Stimulated activated CD4-positive, alpha-beta T cell treated with anti-CD3 and anti-CD28 coated beads, TNF-alpha, amount 100 ng/mL, for 4 hours (primary cell): ENCODE data around the gene LDLRAP1.

Source experiments
- DNase-seq, 3 experiments: peaks; one replicate each; pipeline ENCODE4 v3.0.0-alpha.2; 2020; ENCODE audit warnings: low read depth in 3 of 3

The LDLRAP1 gene

DNA sequence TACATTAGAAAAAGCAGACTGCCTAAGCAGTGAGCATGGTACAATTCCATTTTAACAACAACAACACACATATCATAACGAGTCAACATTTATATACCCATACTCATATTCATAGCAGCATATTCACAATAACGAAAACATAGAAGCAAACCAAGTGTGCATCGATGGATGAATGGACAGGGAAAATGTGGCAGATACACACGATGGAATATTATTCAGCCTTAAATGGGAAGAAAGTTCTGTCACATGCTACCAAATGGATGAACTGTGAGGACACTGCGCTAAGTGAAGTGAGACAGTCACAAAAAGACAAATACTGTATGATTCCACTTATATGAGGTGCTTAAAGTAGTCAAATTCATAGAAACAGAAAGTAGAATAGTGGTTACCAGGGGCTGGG lies 63.7 kb downstream of the LDLRAP1 start:
- no peak for DNase-seq

DNA sequence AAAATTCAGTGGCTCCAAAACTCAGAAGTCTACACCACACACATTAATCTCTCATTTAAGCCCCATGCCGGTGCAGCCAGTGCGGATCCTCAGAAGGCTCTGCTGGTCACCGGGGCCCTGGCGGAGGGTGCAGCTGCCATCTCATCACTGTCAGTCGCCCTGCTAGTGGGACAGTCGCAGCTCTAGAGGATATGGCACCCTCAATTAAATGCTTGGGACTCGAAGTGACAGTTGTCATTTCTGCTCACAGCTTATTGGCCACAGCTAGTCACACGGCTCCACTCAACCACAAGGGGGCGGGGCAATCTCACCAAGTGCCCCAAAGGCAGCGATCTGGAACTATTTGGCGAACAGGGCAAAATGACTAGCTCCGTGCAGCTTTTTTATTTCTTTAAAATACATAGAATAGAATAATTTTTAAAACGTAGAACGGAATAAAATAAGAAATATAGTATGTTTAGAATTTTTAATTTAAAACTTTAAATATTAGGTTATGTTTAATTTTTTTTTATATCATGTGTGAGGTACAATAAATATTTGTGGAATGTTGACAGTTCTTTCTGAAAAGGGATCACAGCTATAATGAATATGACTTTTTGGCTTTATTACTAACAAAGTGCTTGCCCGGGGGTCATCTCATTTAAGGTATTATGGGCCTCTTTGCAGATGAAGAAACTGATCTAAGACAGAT lies 65.2 kb downstream of the LDLRAP1 start:
- peak; percentile 79 to 84 (median 79) for DNase-seq

DNA sequence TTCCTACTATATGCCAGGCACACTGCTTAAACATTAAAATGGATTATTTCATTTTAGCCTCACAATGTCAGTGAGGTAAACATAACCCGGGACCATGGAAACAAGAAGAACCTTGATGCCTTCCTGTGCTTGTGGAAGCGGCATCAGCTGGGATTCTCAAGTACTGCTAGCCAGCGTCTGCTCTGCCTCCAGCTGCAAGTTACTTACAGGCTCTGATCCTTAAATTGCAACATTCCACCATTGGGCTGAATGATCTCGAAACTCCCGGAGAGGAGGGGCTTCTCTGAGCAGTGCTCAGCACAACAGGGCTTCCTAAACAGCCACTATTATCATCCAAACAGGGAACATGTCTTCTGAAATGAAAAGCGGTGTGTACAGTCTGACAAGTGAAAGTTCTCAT lies 66.5 kb downstream of the LDLRAP1 start:
- DNase-seq = no peak

DNA sequence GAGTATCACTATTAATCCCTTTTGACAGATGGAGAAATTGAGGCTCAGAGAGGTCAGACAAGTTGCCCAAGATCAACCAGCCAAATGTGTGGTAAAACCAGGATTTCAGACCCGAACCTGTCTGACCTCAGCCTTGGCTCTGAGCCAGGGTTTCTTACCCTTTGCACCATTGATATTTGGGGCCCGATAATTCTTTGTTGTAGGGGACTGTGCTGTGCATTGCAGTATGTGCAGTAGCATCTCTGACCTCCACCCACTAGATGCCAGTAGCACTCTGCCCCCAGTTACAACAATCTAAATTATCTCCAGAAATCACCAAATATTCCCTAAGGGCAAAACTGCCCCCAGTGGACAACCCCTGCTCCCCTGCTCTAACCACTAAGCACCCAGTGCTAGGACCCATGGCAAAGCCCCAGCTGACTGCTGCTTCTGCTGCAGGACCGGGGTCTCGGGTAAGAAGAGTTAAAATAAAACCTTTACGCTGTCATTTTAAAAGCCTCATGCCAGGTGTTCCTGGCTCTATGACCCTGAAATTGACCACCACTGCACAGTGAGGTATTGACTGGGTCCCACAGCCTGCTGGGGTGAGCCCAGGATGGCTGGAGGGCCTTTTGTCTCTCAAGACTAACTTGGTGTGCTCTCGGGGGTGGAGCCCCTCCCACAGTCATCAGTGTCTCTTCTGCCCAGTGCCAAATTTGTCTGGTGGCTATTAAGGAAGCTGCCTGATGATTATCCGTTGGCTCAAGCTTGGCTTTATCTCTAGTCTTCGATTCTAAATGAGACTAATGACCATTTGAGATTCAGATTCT lies 67.6 kb downstream of the LDLRAP1 start:
- DNase-seq = no peak

DNA sequence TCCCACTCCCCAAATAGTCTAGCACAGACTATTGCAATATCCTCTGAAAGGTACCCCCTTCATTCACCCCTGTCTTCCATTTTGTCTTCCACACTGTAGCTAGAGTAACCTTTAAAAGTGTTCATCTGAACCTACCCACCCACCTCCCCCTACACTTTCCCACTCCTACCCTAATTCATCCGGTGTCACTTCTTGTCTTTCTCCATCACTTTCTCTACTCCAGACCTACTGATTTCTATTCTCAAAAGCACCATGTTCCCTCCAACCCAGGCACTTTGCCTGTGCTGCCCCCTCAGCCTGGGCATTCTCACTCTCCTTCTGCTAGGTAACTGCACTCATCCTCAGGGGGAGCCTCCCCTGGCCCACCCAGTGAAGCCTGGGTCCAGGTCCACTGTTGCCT lies 68.4 kb downstream of the LDLRAP1 start:
- no peak for DNase-seq

DNA sequence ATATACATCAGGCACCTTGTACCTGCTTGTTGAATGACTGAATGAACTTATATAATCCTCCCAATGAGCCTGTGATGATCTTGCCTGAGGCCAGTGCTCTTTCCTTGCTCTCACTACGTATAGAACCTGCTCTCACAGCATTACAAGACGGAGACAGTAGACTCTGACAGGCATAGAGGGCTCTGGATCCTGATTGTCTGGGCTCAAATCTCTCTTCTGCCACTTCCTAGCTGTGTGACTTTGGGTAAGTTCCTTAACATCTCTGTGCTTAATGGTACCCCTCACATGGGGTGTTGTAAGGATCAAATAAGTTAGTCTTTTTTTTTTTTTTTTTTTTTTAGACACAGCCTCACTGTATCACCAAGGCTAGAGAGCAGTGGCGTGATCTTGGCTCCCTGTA lies 69.0 kb downstream of the LDLRAP1 start:
- no peak for DNase-seq

DNA sequence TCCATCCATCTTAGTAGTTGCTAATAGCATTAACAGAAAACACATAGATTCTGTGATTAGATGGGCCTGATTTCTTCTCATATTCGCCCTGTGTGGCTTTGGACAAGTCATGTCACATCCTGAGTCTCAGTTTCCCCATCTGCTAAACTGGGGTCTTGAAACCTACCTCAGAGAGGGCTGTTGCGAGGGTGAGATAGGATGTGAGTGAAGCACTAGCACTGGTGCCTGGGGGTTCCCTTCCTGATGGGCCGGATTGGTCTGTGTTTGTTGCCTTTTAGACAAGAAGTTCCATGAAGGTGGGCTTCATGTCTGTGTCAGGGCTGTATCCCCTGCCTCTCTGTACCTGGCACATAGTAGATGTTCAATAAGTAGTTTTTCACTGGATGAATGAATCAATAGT lies 69.7 kb downstream of the LDLRAP1 start:
- no peak for DNase-seq

DNA sequence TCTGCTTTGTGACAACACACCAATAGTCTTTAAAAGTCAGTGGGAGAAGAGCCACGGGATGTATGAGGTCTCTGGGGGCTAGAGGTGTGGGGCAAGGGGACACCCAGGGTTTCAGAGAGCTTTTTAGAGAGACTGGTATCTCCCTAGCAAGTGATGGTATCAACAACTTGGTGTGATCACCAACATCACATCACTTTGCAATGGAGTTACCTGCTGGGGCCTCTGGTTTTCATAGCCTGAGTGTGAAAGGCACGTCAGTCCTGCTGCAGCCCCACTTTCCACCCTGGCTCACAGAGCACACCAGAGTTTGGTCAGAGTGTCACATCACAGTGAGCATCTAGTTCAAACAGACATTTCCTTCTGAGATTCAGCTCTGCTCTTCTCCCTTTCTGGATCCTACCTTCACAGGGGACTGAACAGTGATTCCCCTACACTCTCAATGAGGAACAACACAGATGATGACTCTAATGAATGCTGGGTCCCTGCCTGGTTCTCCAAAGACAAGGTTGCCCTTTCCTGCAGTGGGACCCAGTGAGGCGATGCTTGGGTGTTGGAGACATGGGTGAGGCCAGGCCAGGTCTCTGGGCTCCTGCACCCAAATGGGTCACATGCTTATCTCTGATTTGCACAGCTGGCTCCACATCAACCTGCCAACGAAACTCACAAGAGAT lies 71.2 kb downstream of the LDLRAP1 start:
- DNase-seq = no peak

DNA sequence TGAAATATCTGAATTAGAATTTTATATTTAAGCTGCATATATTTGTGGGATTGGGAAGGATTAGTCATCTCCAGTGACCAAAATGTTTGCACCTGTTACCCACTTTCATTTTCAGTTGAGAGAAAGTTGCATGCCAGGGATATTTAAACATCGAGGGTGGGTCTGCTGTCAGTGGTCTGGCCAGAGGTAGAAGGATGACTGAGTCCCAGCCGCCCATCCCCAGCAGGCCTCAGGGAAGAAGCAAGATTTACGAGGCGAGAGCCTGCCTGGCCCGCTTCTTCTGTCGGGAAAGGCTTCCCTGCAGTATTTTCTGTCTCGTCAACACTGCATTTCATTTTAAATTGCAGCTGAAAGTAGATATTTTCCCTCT lies 71.8 kb downstream of the LDLRAP1 start:
- no peak for DNase-seq

DNA sequence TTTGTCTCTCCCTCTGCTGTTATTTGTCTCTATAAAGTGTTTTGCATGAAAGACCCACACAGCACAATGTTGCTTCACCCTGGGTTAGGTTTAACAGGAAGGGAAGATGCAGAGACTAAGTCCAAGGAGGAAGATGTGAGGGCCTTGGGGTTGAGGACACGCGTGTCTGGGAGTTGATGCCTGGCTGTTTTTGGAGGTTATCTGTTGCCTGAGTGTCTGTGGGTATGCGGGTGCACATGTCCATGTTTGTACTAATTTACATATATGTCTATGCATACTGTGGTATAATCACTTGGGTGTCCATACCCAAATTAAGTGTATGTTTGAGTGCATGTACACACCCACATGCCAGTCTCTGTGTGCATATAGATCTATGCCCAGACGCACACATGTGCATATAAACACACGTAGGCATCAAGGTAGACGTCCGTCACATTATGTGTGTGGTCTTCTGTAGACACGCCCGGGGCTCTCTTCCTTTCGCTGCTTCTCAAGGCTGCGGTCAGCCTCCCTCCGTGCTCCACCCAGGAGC lies 72.2 kb downstream of the LDLRAP1 start:
- DNase-seq = no peak

DNA sequence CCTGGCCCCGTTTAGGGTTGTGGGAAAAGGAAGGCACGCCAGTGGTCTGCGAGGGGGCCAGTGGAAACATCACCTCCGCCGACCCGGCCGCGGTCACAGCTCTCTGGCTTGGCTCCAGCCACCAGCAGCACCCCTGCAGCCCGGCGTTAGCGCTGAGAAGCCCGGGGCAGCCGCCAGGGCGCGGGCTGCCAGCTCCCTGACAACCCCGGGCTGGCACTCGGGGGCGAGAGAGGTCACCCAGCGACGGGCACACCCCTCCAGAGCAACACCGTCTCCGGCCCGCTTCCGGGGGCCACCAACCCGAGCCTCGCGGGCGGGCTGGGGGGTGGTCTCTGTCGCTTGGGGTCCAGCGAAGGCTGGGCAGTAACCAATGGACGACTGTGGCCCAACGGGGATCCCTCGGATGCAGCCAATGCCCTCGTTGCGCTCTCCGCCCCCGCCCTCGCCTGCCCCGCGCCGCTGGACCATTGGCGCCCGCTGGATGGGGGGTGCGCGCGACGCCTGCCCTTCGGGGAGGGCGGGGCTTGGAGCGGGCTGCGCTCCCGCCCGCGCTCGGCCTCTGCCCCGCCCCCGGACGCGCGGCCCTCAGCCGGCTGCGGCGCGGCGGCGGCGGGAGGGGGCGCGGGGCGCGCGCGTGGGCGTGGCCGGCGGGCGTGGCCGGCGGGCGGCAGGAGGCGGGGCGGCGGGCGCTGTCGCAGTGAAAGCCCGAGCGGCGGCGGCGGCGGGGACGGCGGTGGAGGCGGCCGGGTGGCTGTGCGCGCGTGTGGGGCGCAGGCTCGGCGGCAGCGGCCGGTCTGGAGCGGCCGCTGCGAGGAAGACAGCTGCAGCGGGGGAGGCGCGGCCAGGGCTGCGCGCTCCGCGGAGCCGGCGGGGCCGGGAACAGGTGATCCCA lies 72.9 kb downstream of the LDLRAP1 start, which contains the start of gene MAN1C1:
MAN1C1 (plus strand) TSS at position 697 of the 892 bp plus-strand sequence. CDS start 1,007 bp downstream, outside the sequence.
- DNase-seq = peak; percentile 61 to 66 (median 61)

DNA sequence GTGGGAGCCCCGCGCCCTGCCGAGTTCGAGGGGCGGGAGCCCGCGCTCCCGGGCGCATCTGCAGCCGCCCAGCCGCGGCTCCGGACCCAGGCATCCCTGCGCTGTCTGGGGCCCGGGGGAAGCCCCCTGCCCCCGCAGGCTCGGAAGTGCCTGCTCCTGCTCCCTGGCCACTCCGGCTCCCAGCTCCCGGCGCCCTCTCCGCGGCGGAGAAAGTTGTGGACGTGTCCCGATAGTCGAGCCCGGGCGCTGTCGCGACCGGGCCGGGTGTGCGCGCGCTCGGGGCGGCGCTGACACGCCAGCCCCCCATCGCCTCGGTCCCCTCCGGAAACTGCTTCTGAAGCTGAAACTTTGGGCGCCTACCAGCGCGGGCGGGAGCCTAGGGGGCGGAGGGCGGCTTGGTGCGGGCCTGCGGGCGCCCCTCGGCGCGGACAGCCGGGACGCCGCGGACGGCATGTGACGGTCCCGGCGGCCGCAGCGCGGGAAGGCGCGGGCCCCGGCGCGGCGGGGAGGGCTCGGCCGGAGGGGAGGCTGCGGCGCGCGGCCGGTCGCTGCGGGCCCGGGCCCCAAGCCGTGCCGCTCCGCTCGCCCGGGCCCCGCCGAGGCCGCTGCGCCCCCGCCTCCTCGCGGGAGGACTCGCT lies 73.7 kb downstream of the LDLRAP1 start:
- peak in 1 of 3 experiments; percentile 12 for DNase-seq

DNA sequence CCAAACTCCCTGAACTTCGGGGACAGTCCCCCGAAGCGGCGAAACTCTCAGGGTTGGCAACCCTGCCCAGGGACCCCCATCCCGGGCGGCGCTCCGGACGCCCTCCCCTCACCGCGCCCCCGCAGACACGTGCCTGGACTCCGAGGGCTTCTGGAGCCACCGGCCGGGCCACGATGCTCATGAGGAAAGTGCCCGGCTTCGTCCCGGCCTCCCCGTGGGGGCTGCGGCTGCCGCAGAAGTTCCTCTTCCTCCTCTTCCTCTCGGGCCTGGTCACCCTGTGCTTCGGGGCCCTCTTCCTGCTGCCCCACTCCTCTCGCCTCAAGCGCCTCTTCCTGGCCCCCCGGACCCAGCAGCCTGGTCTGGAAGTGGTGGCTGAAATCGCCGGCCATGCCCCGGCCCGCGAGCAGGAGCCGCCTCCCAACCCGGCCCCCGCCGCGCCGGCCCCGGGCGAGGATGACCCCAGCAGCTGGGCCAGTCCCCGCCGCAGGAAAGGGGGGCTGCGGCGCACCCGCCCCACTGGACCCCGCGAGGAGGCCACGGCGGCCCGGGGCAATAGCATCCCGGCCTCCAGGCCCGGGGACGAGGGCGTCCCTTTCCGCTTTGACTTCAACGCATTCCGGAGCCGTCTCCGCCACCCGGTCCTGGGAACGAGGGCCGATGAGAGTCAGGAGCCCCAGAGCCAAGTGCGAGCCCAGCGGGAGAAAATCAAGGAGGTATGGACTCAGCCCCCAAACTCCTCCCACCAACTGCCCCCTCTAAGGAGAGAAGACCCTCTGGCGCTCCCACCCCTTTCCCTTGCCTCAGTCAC lies 74.4 kb downstream of the LDLRAP1 start:
- no peak for DNase-seq

DNA sequence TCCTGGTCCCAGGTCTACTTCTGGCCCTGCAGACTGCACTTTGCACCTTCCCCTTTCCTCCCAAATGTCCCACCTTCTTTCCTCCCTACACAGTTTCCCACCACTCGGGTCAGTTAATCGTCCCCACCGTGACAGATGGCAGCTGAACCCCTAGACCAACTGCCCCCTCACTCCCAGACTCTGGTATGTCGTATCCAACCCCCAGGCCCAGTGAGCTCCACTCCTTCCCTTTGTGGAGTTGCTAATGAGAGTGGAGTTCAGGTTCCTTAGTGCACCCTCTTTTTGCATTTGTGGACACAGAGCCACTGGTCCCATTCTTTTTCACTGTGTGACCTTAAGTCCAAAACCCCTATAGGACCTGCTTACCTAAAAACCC lies 75.0 kb downstream of the LDLRAP1 start:
- DNase-seq = no peak
